HUDEP-2 (cell line): ENCODE data around the gene CCSER2.

Experiments used
- DNase-seq, 76 experiments: peaks; one replicate each; lab custom pipeline; 2025; ENCODE audit not compliant: unreplicated experiment in 76 of 76; lab: John Stamatoyannopoulos, UW

The CCSER2 gene

DNA sequence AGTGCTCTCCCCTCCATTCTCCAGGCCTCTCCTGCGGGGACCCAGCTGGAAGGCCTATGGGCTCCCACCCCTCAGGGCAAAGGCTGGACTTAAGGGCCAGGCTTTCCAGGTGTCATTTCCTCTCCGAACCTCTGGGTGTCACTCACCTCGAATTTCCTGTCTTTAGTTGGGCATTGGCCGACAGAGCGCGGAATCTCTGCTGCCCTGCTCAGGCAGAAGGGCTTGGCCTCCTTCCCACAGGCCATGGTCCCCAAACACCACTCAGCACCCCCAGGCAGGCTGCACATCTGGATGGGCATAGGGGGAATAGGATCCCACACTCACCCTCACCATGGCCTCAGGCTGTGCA, 212.9 kb downstream of the CCSER2 start:
- DNase-seq = no peak

DNA sequence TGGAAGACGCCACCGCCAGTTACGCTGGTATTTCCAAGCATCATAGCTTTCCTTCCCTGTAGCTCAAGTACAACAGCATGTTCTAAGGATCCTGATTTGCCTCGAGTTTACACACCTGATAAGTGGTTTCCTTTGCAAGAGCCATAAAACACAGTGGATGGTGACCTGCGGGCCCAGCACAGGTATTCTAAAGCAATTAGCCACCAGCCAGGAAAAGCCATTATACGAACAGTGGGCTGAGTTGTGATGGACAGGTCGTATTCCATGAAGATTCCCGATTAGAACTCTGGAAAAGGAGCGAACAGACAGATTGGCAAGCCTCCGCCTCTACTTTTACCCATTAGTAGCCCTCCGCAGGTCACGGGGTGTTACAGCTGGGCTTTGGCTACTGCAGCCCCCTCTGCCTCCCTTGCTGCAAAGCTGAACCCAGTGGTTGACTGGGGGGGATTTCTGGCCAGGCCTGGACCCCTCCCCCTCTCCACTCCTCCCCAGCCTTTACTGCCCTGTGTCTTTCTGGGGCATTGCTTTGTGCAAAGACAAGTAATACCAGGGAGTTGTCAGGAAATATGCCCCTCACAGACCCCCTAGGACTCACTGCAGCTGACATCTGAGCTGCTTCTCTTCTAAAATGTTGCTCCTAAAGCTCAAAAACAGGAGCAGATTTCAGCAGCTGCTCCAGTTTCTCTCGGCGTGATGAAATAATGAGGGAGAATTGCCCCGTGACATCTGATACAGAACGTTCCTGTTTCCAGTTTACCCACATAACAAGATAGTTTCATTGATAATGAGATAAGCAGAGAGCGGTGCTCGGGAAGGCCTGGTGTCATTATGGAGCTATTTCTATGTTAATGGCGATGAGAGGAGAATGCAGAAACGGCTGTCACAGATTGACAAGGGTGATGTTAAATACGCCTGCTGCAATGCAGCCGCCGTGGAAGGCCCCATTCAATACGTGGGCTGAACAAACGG, 214.4 kb downstream of the CCSER2 start:
- DNase-seq = no peak

- no peak for DNase-seq
Observed at GRCh38 chr10:84543948-84544347, 215.6 kb downstream of the CCSER2 start.

DNA sequence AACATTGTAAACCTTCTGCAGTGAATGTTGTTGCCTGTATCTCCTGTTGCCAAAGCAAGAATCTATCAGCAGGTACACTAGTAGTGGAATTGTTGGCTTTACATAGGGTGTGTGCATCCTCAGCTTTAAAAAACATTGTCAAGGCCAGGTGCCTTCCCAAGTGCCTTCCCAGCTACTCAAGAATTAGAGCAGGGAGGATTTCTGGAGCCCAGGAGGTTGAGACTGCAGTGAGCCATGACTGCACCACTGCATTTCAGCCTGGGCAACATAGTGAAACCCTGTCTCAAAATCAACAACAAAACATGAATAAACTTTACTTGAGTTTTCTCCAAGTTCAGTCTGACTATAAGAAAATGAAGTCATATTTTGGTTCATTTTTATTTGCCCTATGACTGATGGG, 217.3 kb downstream of the CCSER2 start:
- no peak for DNase-seq

- DNase-seq = no peak
Observed at GRCh38 chr10:84546609-84547008, 218.2 kb downstream of the CCSER2 start.

DNA sequence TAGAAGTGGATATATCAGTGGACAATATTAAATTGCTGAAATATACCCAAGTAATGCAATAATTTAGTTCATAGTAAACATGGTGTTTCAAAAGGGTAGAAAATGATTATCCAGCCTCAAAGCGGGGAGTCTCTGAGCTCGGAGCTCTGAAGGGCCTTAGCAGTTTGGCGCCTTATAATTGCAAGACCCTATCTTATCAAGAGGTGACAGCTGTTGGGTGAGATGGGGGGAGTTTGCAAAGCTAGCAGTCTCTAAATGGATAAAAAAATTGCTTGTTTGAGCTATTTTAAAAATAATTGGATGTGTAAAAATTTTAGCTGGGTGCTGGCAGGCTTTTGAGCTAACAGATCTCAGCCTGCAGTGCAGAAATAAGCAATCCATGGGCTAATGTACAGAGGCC, 219.2 kb downstream of the CCSER2 start:
- DNase-seq = peak in 7 of 76 experiments; percentile 3 to 33 (median 10)

- peak in 5 of 76 experiments; percentile 1 to 13 (median 3) for DNase-seq
Observed at GRCh38 chr10:84548869-84549268, 220.5 kb downstream of the CCSER2 start.

DNA sequence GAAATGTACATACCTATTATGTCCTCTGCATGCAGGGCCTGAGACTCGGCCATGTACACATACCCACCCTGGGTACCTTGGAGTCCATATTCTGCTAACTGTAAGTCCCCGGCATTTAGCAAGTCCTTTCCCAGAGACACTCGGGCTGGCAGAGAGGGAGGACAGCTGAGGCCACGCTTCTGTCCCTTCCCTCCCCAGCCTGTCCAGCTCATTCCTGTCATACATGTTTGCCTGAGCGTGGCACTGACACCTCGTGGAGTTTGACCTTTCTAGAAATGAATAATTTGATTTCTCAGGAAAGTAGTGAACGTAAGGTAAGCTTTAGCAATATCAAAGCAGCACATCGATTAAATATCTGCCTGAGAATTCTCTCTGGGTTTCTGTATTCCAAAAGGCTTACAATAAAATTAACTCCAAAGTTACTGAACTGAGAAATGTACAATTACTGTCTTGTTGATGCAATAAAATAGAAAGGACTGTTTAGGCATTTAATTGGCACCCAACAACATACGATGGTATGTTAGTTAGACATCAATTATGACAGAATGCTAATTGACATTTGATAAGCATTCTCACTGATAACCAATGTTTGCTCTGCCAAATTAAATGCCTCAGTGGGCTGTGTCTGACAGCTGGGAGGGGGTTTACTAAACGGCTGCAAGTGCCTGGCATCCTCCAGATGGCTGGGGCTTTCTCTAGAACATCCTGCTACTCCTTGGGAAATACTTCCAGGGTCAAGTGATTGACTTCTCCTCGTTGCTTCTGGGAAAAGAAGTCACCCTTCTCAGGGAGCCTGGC, 221.2 kb downstream of the CCSER2 start:
- DNase-seq = no peak

GRCh38 chr10:84550756-84551436, 222.5 kb downstream of the CCSER2 start:
- DNase-seq = no peak

DNA sequence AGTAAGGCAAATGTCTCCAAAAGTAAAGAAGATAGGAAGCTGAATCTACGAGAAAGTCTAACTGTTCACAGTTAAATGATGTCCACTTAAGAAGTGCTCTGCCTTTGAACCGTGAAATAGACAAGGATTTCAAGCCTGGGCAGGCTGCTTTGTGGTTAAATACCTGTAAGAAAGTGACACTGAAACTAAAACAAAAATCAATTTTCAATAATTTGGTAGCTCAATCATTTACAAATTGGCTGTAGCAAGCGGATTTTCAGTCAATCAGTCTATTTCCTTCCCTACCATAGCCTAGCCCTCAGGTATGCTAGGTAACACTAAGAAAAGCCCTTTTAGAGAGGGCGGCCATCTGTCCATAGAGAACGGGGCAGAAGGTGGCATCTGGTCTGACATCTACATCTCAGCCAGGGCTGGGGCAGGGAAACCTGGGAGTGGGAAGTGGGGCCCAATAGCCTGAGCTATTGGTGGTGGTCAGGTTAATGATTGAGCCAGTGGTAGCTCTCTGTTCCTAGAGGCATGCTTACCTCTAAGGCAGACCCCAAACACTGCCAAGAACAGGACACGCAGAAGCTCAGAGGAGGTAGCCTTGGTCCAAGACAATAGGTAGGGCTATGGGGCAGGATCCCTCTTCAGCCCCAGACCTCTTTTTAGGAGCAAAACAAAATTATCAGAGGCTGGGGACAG, 223.2 kb downstream of the CCSER2 start:
- no peak for DNase-seq

- no peak for DNase-seq
Observed at GRCh38 chr10:84552478-84552877, 224.1 kb downstream of the CCSER2 start.

DNA sequence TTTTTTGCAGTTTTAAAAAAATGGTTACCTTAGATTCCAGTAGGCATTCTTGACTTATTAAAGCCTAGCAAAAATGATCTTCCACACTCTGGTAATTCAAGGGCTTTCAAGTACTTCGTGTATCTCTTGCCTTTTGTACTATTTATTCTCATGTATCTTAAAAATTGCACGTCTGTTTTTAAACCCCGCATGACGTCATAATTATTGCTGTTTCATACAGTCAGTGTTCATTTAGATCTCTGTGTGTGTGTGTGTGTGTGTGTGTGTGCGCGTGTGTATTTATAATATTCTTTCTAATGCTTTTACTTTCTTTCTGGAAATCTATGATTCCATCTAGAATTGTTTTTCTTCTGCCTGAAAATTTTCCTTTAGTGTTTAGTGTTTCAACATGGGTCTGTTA, 234.2 kb downstream of the CCSER2 start:
- DNase-seq = no peak

DNA sequence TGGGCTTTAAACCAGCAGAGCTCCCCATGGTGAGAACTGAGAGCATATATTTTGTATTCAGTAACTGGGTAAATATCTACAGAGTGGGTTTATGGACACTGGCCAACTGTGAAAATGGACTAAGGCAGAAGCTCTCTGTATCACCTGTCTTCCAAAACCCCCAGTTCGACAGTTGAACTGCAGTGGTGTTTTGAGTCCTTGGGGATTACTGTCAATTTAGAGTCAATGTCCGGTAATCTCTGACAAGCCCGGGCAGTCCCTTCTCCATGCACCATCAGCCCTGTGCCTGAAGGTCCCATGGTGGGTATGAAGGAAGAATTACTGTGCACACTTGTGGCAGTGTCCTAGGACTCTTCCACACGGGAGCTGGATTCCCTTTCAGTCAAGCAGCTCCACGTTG, 235.0 kb downstream of the CCSER2 start:
- no peak for DNase-seq

DNA sequence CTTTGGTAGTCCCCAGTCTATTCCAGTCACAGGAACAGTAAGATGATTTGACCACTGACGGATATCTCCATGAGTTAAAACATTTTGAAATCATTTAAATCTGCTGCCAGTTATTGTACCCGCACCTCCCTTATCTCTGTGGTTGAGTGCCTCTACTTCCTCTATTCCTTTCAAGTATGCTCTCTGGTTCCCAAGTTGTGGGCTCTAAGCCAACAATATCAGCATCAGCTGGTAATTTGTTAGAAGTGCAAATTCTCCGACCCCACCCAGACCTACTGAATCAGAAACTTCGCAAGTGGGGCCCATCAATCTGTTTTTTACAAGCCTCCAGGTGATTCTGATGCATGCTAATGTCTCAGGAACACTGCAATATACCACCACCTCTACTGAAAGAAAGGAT, 235.5 kb downstream of the CCSER2 start:
- peak in 10 of 76 experiments; percentile 2 to 20 (median 9) for DNase-seq

- DNase-seq = no peak
Observed at GRCh38 chr10:84565881-84566582, 237.6 kb downstream of the CCSER2 start.

DNA sequence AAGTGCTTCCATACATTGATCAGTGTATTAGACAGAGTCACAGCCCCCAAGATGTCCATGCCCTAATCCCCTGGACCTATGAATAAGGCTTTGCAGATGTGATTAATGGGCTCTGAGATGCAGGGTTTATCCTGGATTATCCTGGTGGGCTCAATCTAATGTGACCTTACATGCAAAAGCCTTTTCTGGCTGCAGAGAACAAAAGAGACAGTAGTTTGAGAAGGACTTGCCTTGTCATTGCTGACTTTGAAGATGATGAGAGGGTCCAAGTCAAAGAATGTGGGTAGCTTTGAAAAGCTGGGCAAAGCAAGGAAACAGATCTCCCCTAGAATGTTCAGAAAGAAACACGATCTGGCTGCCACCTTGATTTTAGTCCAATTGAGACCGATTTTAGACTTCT, 238.7 kb downstream of the CCSER2 start:
- DNase-seq = no peak
